ENCODE data around the gene NFU1. TPM values are rescaled to one million over a fixed set of nuclear protein-coding genes. Genes with fewer than 3 reads are reported as not detected.
A peak's percentile ranks its signal among the peaks of the same experiment; 100 is the strongest.

The NFU1 gene
- total and polyA plus RNA-seq, 2 of the 13 experiments (the other 11 are each of a cell fraction or from before 2014, with no cell fraction given): 39.1 to 84.0 TPM

DNA sequence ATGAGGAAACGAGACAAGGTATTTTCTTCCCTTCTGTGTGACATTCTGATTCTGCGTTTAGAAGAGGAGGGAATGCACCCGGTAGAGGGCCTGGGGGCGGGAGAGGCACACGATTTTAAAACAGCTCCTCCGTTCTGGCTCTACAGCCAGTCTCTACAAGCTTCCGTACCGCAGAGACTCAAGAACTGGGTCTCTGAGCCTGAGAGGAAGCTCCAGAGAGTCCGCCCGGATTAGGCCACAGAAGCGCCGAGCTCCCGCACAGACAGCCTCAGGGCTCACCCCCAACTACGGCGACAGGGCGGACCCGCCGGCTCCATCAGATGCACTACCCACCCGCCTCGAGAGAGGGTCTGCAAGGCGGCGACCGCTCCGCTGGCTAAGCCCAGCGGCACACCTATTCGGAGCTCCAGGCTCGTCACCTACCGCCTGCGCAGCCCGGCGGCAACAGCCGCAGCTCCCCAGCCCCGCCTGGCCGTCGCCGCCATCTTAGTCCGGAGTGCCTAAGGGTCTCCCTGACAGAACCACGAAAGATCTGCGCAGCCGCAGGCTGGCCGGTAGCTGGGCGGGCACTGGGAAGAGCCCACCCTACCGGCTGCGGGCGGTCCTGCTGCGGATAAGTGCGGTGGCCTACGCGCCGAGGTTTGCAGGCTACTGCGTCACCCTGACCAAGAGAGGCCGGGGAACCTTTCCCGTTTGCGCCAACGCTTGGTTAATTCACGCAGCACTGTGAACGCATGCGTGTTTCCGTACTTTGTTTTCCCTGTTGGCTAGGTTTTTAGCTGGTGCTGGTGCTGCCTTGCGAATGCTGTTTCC, at the start of gene NFU1 (continued):
- TF ChIP-seq MED8 (CRISPR knock-in tag; IDR thresholded peaks at IDR 0.05; ENCODE audit: insufficient replicate concordance) (peak; percentile 82), KAT2B (IDR thresholded peaks at IDR 0.05; ENCODE audit: borderline replicate concordance, low read depth, low read length) (no peak), IKZF1 (IDR thresholded peaks at IDR 0.05) (no peak), BCL6 (CRISPR knock-in tag; IDR thresholded peaks at IDR 0.05) (peak; percentile 69), ZZZ3 (CRISPR knock-in tag; IDR thresholded peaks at IDR 0.05; ENCODE audit: borderline replicate concordance) (peak; percentile 67), SMARCC2 (IDR thresholded peaks at IDR 0.05) (no peak), ZNF775 (CRISPR knock-in tag; IDR thresholded peaks at IDR 0.05; ENCODE audit: borderline replicate concordance) (peak; percentile 80; the same call in 1 of the 2 replicates), SSRP1 (CRISPR knock-in tag; IDR thresholded peaks at IDR 0.05) (no peak), SNAPC2 (CRISPR knock-in tag; IDR thresholded peaks at IDR 0.05) (no peak), CENPT (CRISPR knock-in tag; IDR thresholded peaks at IDR 0.05; ENCODE audit: low read depth) (no peak; the same call in 1 of the 2 replicates), CCDC6 (CRISPR knock-in tag; IDR thresholded peaks at IDR 0.05) (no peak; the same call in 1 of the 2 replicates), ZNF550 (CRISPR knock-in tag; IDR thresholded peaks at IDR 0.05; ENCODE audit: borderline replicate concordance) (0 out of 2 replicates have a peak, but pooled peaks have one; percentile 42), NCOA1 (CRISPR knock-in tag; IDR thresholded peaks at IDR 0.05) (peak; percentile 97), SP5 (CRISPR knock-in tag; IDR thresholded peaks at IDR 0.05; ENCODE audit: borderline replicate concordance, low read depth) (peak; percentile 15; the same call in 1 of the 2 replicates), ZNF530 (CRISPR knock-in tag; IDR thresholded peaks at IDR 0.05; ENCODE audit: low read depth) (no peak), ATF7-NPFF (CRISPR knock-in tag; IDR thresholded peaks at IDR 0.05; ENCODE audit: low read depth) (peak; percentile 89), ZNF670 (CRISPR knock-in tag; IDR thresholded peaks at IDR 0.05; ENCODE audit: borderline replicate concordance) (0 out of 2 replicates have a peak, but pooled peaks have one; percentile 64)
- TF ChIP-seq, protein P1, sequence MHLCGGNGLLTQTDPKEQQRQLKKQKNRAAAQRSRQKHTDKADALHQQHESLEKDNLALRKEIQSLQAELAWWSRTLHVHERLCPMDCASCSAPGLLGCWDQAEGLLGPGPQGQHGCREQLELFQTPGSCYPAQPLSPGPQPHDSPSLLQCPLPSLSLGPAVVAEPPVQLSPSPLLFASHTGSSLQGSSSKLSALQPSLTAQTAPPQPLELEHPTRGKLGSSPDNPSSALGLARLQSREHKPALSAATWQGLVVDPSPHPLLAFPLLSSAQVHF (CRISPR knock-in tag; IDR thresholded peaks at IDR 0.05): no peak
- TF ChIP-seq, protein P2, sequence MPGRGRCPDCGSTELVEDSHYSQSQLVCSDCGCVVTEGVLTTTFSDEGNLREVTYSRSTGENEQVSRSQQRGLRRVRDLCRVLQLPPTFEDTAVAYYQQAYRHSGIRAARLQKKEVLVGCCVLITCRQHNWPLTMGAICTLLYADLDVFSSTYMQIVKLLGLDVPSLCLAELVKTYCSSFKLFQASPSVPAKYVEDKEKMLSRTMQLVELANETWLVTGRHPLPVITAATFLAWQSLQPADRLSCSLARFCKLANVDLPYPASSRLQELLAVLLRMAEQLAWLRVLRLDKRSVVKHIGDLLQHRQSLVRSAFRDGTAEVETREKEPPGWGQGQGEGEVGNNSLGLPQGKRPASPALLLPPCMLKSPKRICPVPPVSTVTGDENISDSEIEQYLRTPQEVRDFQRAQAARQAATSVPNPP (CRISPR knock-in tag; IDR thresholded peaks at IDR 0.05): peak; percentile 88; the same call in 1 of the 2 replicates
- TF ChIP-seq, protein P3, sequence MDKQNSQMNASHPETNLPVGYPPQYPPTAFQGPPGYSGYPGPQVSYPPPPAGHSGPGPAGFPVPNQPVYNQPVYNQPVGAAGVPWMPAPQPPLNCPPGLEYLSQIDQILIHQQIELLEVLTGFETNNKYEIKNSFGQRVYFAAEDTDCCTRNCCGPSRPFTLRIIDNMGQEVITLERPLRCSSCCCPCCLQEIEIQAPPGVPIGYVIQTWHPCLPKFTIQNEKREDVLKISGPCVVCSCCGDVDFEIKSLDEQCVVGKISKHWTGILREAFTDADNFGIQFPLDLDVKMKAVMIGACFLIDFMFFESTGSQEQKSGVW (CRISPR knock-in tag; IDR thresholded peaks at IDR 0.05; ENCODE audit: borderline replicate concordance): no peak
- TF ChIP-seq, protein P4, sequence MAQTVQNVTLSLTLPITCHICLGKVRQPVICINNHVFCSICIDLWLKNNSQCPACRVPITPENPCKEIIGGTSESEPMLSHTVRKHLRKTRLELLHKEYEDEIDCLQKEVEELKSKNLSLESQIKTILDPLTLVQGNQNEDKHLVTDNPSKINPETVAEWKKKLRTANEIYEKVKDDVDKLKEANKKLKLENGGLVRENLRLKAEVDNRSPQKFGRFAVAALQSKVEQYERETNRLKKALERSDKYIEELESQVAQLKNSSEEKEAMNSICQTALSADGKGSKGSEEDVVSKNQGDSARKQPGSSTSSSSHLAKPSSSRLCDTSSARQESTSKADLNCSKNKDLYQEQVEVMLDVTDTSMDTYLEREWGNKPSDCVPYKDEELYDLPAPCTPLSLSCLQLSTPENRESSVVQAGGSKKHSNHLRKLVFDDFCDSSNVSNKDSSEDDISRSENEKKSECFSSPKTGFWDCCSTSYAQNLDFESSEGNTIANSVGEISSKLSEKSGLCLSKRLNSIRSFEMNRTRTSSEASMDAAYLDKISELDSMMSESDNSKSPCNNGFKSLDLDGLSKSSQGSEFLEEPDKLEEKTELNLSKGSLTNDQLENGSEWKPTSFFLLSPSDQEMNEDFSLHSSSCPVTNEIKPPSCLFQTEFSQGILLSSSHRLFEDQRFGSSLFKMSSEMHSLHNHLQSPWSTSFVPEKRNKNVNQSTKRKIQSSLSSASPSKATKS (CRISPR knock-in tag; IDR thresholded peaks at IDR 0.05): no peak
- TF ChIP-seq, protein P5, sequence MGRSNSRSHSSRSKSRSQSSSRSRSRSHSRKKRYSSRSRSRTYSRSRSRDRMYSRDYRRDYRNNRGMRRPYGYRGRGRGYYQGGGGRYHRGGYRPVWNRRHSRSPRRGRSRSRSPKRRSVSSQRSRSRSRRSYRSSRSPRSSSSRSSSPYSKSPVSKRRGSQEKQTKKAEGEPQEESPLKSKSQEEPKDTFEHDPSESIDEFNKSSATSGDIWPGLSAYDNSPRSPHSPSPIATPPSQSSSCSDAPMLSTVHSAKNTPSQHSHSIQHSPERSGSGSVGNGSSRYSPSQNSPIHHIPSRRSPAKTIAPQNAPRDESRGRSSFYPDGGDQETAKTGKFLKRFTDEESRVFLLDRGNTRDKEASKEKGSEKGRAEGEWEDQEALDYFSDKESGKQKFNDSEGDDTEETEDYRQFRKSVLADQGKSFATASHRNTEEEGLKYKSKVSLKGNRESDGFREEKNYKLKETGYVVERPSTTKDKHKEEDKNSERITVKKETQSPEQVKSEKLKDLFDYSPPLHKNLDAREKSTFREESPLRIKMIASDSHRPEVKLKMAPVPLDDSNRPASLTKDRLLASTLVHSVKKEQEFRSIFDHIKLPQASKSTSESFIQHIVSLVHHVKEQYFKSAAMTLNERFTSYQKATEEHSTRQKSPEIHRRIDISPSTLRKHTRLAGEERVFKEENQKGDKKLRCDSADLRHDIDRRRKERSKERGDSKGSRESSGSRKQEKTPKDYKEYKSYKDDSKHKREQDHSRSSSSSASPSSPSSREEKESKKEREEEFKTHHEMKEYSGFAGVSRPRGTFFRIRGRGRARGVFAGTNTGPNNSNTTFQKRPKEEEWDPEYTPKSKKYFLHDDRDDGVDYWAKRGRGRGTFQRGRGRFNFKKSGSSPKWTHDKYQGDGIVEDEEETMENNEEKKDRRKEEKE (IDR thresholded peaks at IDR 0.05): no peak

Measured in HepG2 (cell line).